Heart left ventricle (tissue), 13 donors: ENCODE measurements around the gene DAB1.

ENCODE experiments used
- CTCF ChIP-seq, 12 donors: fragments of 200-600 bp; sonication (generic) in 4 of 12; IDR thresholded peaks; one replicate each; pipeline versions ENCODE4 v1.5.0 to v1.8.0; 2018 to 2022; ENCODE audit warnings: antibody characterized with exemption in 12 of 12, mild to moderate bottlenecking in 5 of 12
- POLR2A ChIP-seq, 2 donors: fragments of 450-650 bp; IDR thresholded peaks; one replicate each; pipeline ENCODE4 v1.6.1; 2017; ENCODE audit warnings: antibody characterized with exemption in 2 of 2, mild to moderate bottlenecking in 2 of 2, moderate library complexity in 2 of 2
- donor health status: ischemic (EF 13 %, LVEDD 7.1; RV severe dilation, severe dysfunction).
- donor health status: DM: no; HTN: yes; CAD: no.
- donor health status: DM: no; HTN: no; CAD: no.
- donor health status: ischemic (EF 25% LVEDD 6.9; RV normal size, moderate dysfunction).
- donor health status: ischemic (EF 25% LVEDD 5.7; RV mildly dilated, moderate dysfunction).
- donor health status: ischemic (EF 35%, LVEDD 5.7; RV mildly dilated, moderate dysfunction).
- donor health status: nonischemic (EF 11% LVEDD 7.7; RV severe dilation, severe dysfunction).
- donor health status: DM: yes; HTN: yes; CAD: no.
- donor health status: PGD.
- donor health status: ischemic (EF 29% LVEDD 5.4; RV normal size, mild dysfunction).
- donor health status: nonischemic (EF 23%, LVEDD 6.1; RV moderate dilation, normal function).

DNA sequence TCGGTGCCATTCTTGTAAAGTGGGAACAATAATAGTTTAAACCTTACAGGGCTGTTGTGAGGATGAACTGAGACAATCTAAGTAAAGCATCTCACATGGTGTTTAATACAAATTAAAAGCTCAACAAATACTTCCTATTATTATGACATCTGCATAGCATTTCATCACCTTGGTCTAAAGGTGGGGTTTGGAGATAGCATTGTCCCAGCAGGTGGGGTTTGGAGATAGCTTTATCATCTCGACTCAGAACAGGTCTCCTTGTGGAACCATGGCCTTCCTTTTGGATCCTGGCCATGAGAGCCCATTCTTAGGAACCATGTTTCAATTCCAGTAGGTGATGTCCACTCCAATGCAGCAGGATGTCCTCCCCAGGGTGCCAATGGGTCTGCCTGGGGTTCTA is 437.5 kb downstream of the DAB1 start:
- TF ChIP-seq CTCF (IDR thresholded peaks at IDR 0.05) (no peak), POLR2A (IDR thresholded peaks at IDR 0.05) (no peak)
